Femur (tissue), 1 donor: ENCODE data around the gene FCGR3B.
"Not testable (repeated sequence)": the region's sequence is repeated elsewhere in the genome, so short reads cannot be mapped to it uniquely, and the experiment has no call there.

Experiments used
- DNase-seq: peaks from one replicate; pipeline ENCODE4 v3.0.0-alpha.2; 2017

Gene FCGR3B

GRCh38 chr1:161605024-161605423 is 26.0 kb downstream of the FCGR3B start:
- DNase-seq, result not testable (repeated sequence)

DNA sequence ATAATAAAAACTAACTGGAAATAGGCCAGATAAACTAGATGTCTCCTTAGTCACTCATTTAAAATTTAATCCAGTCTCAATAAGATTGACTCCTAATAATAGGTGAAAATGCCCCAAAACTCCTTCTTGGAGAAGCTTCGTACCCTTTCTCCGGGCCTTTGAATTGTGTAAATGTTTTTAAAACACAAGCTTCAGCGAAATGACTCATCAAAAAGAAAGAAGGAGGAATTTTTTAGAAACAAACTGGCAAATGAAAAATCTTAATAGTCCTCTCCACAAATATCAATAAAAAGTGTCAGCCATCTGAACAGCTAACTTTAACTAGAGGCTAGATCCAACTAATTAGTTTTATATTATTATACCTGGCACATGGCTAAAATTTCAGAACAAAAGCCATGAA is 33.9 kb downstream of the FCGR3B start:
- not testable (repeated sequence) for DNase-seq

DNA sequence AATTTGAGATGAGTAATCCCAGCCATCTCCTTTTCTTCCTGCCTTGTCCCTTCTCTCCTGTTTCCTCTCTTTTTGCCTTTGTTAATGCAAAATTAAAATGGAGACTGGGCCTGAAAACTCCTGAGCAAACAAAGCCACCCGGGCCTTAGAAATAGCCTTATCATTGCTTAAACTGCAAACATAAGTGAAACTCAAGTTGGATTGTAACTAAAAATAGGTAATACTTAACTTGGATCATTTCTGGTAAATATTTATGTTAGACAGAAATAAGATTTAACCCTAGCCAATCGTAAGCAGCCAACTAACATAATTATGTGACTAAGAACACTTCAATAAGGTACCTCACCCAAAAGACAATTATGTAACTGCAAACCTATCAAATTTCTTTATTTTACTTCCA is 35.4 kb downstream of the FCGR3B start:
- DNase-seq, result not testable (repeated sequence)

GRCh38 chr1:161595173-161595572 is 35.8 kb downstream of the FCGR3B start:
- not testable (repeated sequence) for DNase-seq

- DNase-seq, result not testable (repeated sequence)
Observed at GRCh38 chr1:161594269-161594984, 36.5 kb downstream of the FCGR3B start.

GRCh38 chr1:161593092-161593755 is 37.8 kb downstream of the FCGR3B start:
- not testable (repeated sequence) for DNase-seq

- DNase-seq, result not testable (repeated sequence)
Observed at GRCh38 chr1:161592586-161592985, 38.4 kb downstream of the FCGR3B start.

DNA sequence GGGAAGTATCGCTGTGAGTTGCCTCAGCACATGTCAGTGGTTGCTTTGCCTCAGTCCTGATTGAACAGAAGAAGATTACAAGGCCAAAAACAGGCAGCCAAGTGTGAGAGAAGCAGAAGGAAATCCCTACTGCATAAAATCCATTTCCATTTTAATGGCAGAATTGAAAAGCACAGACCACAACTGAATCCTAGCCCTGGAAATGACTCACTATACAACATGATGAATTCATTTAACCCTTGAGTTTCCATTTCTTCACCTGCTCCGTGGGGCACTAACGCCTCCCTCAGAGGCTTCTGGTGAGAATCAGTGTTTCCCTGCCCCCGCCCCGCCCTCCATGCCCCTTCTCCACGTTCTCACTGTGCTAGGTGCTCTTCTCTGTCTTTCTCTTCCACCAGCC is 41.1 kb downstream of the FCGR3B start:
- not testable (repeated sequence) for DNase-seq

GRCh38 chr1:161589365-161589764 is 41.6 kb downstream of the FCGR3B start:
- DNase-seq, result not testable (repeated sequence)

DNA sequence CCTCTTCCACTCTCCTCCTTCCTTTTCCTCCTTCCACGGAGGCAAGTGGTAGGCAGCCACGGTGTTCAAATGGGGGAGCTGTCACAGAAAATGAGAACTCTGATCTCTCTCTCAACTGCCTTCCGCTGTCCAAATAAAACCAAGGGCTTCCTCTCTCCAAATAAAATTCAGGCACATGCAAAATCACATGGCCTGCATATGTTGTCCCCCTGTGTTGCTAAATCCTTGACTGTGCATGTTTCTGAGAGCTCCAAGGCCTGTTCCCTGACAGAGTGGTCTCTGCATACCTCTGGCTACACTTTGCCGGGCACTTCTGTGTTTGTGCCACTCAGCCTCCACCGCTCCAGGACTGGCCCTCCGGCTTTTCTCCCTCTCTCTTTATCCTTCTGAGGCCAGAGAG is 42.4 kb downstream of the FCGR3B start:
- not testable (repeated sequence) for DNase-seq

- not testable (repeated sequence) for DNase-seq
Observed at GRCh38 chr1:161582882-161583281, 48.1 kb downstream of the FCGR3B start.

DNA sequence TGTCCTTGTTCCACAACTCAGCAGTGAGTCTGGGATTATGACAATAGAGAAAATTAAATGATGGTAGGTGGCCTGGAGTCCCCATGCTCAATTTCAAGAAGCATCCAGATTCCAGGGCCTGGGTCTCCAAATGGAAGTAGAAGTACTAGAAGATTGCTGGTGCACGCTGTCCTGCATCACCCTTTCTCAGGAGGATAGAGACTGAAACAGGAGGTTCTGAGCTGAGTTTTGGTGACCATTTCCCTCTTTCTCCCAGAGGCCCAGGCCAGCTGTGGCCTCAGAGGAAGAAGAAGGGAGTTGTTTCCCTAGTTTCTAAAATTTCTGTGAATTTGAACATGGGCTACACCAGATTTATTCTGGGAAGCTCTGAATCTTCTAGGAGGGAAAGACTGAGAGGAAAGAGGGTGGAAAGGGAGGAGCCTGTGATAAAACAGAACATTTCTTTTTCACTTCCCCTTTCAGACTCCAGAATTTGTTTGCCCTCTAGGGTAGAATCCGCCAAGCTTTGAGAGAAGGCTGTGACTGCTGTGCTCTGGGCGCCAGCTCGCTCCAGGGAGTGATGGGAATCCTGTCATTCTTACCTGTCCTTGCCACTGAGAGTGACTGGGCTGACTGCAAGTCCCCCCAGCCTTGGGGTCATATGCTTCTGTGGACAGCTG is 50.0 kb downstream of the FCGR3B start:
- DNase-seq, result not testable (repeated sequence)

DNA sequence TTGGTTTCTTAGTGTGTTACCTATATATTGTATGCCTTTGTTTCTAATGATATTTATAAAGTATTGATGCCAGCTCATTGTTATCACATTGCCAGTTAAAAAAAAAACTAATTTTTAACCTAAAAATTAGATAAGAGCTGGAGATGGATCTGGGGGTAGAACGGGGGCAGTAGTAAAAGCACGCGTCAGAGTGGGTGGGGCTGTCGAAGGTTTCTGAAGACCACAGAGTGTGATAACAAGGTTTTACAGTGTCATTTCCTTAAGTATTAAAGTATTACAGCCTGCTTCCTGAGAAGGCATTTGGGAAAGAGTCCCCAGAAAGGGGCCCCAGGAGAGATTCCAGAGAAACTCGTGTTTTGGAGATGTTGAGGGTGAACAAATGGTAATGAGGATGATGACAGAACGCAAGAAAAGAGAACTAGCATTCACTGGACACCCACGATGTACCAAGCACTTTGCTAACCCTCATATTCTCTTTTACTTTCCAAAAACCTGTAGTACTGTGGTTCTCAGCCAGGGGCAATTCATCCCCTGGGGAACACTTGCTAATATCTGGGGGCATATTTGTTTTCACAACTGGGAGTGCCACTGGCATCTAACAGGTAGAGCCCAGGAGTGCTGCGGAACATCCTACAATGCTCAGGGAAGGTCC is 51.0 kb downstream of the FCGR3B start:
- DNase-seq, result not testable (repeated sequence)

- DNase-seq, result not testable (repeated sequence)
Observed at GRCh38 chr1:161576676-161577075, 54.3 kb downstream of the FCGR3B start.
